ENCODE measurements around the gene PPM1E. TPM values are rescaled to one million over a fixed set of nuclear protein-coding genes. Genes with fewer than 3 reads are reported as not detected.
"Not testable (repeated sequence)": the region's sequence is repeated elsewhere in the genome, so short reads cannot be mapped to it uniquely, and the experiment has no call there.

The PPM1E gene
- total and polyA plus RNA-seq, 5 donors from 2014 or later: not detected

- no peak for ATAC-seq (ENCODE audit: low read depth in 2 of 2)
- H3K4me3 Mint-ChIP-seq: no peak overlapping the region
- H3K36me3 ChIP-seq (ENCODE audit: control insufficient read depth, insufficient read depth, low read length): no peaks in the 10 kb centered on the region
- peak in 1 of 3 donors; percentile 5 for DNase-seq
- H3K4me1 Mint-ChIP-seq: peaks cover 0 to 7% (median 4%) of the 10 kb centered on the region in 4 donors
- H3K27ac Mint-ChIP-seq: no peak overlapping the region
- H3K9me3 ChIP-seq (ENCODE audit: control insufficient read depth in 2 of 2, low read length in 2 of 2): no peaks in the 10 kb centered on the region
- peaks cover 14% of the 10 kb centered on the region for H3K27me3 Mint-ChIP-seq
- H3K9me3 Mint-ChIP-seq: peaks cover 0 to 4% (median 0%) of the 10 kb centered on the region in 7 donors
- no peak overlapping the region for H3K27ac ChIP-seq (ENCODE audit: insufficient read depth, low read length, poor library complexity, severe bottlenecking)
- peaks cover 8% of the 10 kb centered on the region for H3K27me3 ChIP-seq (ENCODE audit: control insufficient read depth, insufficient read depth, low read length)
- H3K4me3 ChIP-seq (ENCODE audit: low read depth, low read length): no peak overlapping the region
- no peaks in the 10 kb centered on the region for H3K4me1 ChIP-seq (ENCODE audit: control insufficient read depth, insufficient read depth, low read length, poor library complexity, severe bottlenecking)
- H3K36me3 Mint-ChIP-seq: no peaks in the 10 kb centered on the region
These were observed 165.1 kb downstream of the PPM1E start for GRCh38 chr17:58920773-58921172.

GRCh38 chr17:58932956-58933355, 177.3 kb downstream of the PPM1E start:
- Histone ChIP-seq H3K27ac (ENCODE audit: insufficient read depth, low read length, poor library complexity, severe bottlenecking) (no peak overlapping the region), H3K36me3 (ENCODE audit: control insufficient read depth, insufficient read depth, low read length) (no peaks in the 10 kb centered on the region), H3K4me1 (ENCODE audit: control insufficient read depth, insufficient read depth, low read length, poor library complexity, severe bottlenecking) (no peaks in the 10 kb centered on the region), H3K9me3 (ENCODE audit: control insufficient read depth in 2 of 2, low read length in 2 of 2) (no peaks in the 10 kb centered on the region), H3K27me3 (ENCODE audit: control insufficient read depth, insufficient read depth, low read length) (peaks cover 2% of the 10 kb centered on the region), H3K4me3 (ENCODE audit: low read depth, low read length) (no peak overlapping the region)
- H3K36me3 Mint-ChIP-seq: no peaks in the 10 kb centered on the region
- no peak for DNase-seq
- no peak for ATAC-seq (ENCODE audit: low read depth in 2 of 2)
- H3K4me1 Mint-ChIP-seq: no peaks in the 10 kb centered on the region
- no peak overlapping the region for H3K4me3 Mint-ChIP-seq
- peaks cover 0 to 2% (median 0%) of the 10 kb centered on the region in 7 donors for H3K9me3 Mint-ChIP-seq
- H3K27ac Mint-ChIP-seq: no peak overlapping the region
- peaks cover 22% of the 10 kb centered on the region for H3K27me3 Mint-ChIP-seq

- ATAC-seq (ENCODE audit: low read depth in 2 of 2) (no peak), DNase-seq (no peak)
- H3K27me3 Mint-ChIP-seq: peaks cover 27% of the 10 kb centered on the region
- no peaks in the 10 kb centered on the region for H3K27me3 ChIP-seq (ENCODE audit: control insufficient read depth, insufficient read depth, low read length)
- H3K4me3 ChIP-seq (ENCODE audit: low read depth, low read length): no peak overlapping the region
- no peaks in the 10 kb centered on the region for H3K4me1 Mint-ChIP-seq
- no peaks in the 10 kb centered on the region for H3K9me3 ChIP-seq (ENCODE audit: control insufficient read depth in 2 of 2, low read length in 2 of 2)
- no peak overlapping the region for H3K27ac Mint-ChIP-seq
- no peaks in the 10 kb centered on the region for H3K36me3 ChIP-seq (ENCODE audit: control insufficient read depth, insufficient read depth, low read length)
- no peaks in the 10 kb centered on the region for H3K36me3 Mint-ChIP-seq
- H3K4me3 Mint-ChIP-seq: no peak overlapping the region
- no peaks in the 10 kb centered on the region for H3K4me1 ChIP-seq (ENCODE audit: control insufficient read depth, insufficient read depth, low read length, poor library complexity, severe bottlenecking)
- H3K27ac ChIP-seq (ENCODE audit: insufficient read depth, low read length, poor library complexity, severe bottlenecking): no peak overlapping the region
- H3K9me3 Mint-ChIP-seq: no peaks in the 10 kb centered on the region
These were observed 180.6 kb downstream of the PPM1E start for GRCh38 chr17:58936295-58936694.

GRCh38 chr17:58944166-58944565, 188.5 kb downstream of the PPM1E start:
- peaks cover 0 to 11% (median 5%) of the 10 kb centered on the region in 7 donors for H3K9me3 Mint-ChIP-seq
- H3K9me3 ChIP-seq (ENCODE audit: control insufficient read depth in 2 of 2, low read length in 2 of 2): peaks cover 0 to 8% of the 10 kb centered on the region in 2 experiments
- H3K36me3 ChIP-seq (ENCODE audit: control insufficient read depth, insufficient read depth, low read length): no peaks in the 10 kb centered on the region
- peaks cover 4% of the 10 kb centered on the region for H3K27me3 ChIP-seq (ENCODE audit: control insufficient read depth, insufficient read depth, low read length)
- no peaks in the 10 kb centered on the region for H3K36me3 Mint-ChIP-seq
- H3K27ac ChIP-seq (ENCODE audit: insufficient read depth, low read length, poor library complexity, severe bottlenecking): no peak overlapping the region
- no peak overlapping the region for H3K27ac Mint-ChIP-seq
- no peaks in the 10 kb centered on the region for H3K4me1 ChIP-seq (ENCODE audit: control insufficient read depth, insufficient read depth, low read length, poor library complexity, severe bottlenecking)
- DNase-seq: no peak
- H3K4me3 Mint-ChIP-seq: no peak overlapping the region
- H3K4me1 Mint-ChIP-seq: no peaks in the 10 kb centered on the region
- peaks cover 22% of the 10 kb centered on the region for H3K27me3 Mint-ChIP-seq
- no peak overlapping the region for H3K4me3 ChIP-seq (ENCODE audit: low read depth, low read length)
- no peak for ATAC-seq (ENCODE audit: low read depth in 2 of 2)

- no peak for DNase-seq
- Histone ChIP-seq H3K36me3 (ENCODE audit: control insufficient read depth, insufficient read depth, low read length) (no peaks in the 10 kb centered on the region), H3K27me3 (ENCODE audit: control insufficient read depth, insufficient read depth, low read length) (peaks cover 6% of the 10 kb centered on the region), H3K9me3 (ENCODE audit: control insufficient read depth in 2 of 2, low read length in 2 of 2) (peaks cover 25 to 27% of the 10 kb centered on the region in 2 experiments), H3K4me3 (ENCODE audit: low read depth, low read length) (no peak overlapping the region), H3K4me1 (ENCODE audit: control insufficient read depth, insufficient read depth, low read length, poor library complexity, severe bottlenecking) (no peaks in the 10 kb centered on the region), H3K27ac (ENCODE audit: insufficient read depth, low read length, poor library complexity, severe bottlenecking) (no peak overlapping the region)
- Mint-ChIP-seq H3K27ac (no peak overlapping the region), H3K4me1 (no peaks in the 10 kb centered on the region), H3K4me3 (no peak overlapping the region), H3K9me3 (peaks cover 0 to 27% (median 12%) of the 10 kb centered on the region in 7 donors), H3K27me3 (peaks cover 21% of the 10 kb centered on the region), H3K36me3 (no peaks in the 10 kb centered on the region)
- ATAC-seq (ENCODE audit: low read depth in 2 of 2): no peak
These were observed 191.8 kb downstream of the PPM1E start for GRCh38 chr17:58947411-58947810.

GRCh38 chr17:58947824-58948223, 192.2 kb downstream of the PPM1E start:
- Mint-ChIP-seq H3K9me3 (peaks cover 0 to 27% (median 14%) of the 10 kb centered on the region in 7 donors), H3K27ac (no peak overlapping the region), H3K27me3 (peaks cover 21% of the 10 kb centered on the region), H3K36me3 (no peaks in the 10 kb centered on the region), H3K4me3 (no peak overlapping the region), H3K4me1 (no peaks in the 10 kb centered on the region)
- no peaks in the 10 kb centered on the region for H3K4me1 ChIP-seq (ENCODE audit: control insufficient read depth, insufficient read depth, low read length, poor library complexity, severe bottlenecking)
- ATAC-seq (ENCODE audit: low read depth in 2 of 2) (no peak), DNase-seq (no peak)
- peaks cover 25 to 27% of the 10 kb centered on the region in 2 experiments for H3K9me3 ChIP-seq (ENCODE audit: control insufficient read depth in 2 of 2, low read length in 2 of 2)
- H3K36me3 ChIP-seq (ENCODE audit: control insufficient read depth, insufficient read depth, low read length): no peaks in the 10 kb centered on the region
- H3K27ac ChIP-seq (ENCODE audit: insufficient read depth, low read length, poor library complexity, severe bottlenecking): no peak overlapping the region
- H3K4me3 ChIP-seq (ENCODE audit: low read depth, low read length): no peak overlapping the region
- peaks cover 6% of the 10 kb centered on the region for H3K27me3 ChIP-seq (ENCODE audit: control insufficient read depth, insufficient read depth, low read length)

GRCh38 chr17:58954358-58954757, 198.7 kb downstream of the PPM1E start:
- not testable (repeated sequence) for DNase-seq; ATAC-seq (ENCODE audit: low read depth in 2 of 2); H3K27ac ChIP-seq (ENCODE audit: insufficient read depth, low read length, poor library complexity, severe bottlenecking); H3K4me3 Mint-ChIP-seq; H3K36me3 ChIP-seq (ENCODE audit: control insufficient read depth, insufficient read depth, low read length); H3K27ac Mint-ChIP-seq; H3K4me3 ChIP-seq (ENCODE audit: low read depth, low read length); H3K4me1 Mint-ChIP-seq; H3K27me3 ChIP-seq (ENCODE audit: control insufficient read depth, insufficient read depth, low read length); H3K4me1 ChIP-seq (ENCODE audit: control insufficient read depth, insufficient read depth, low read length, poor library complexity, severe bottlenecking); H3K36me3 Mint-ChIP-seq
- H3K9me3 Mint-ChIP-seq: peaks cover 0 to 19% (median 10%) of the 10 kb centered on the region in 7 donors
- H3K27me3 Mint-ChIP-seq: peaks cover 13% of the 10 kb centered on the region
- peaks cover 18 to 24% of the 10 kb centered on the region in 2 experiments for H3K9me3 ChIP-seq (ENCODE audit: control insufficient read depth in 2 of 2, low read length in 2 of 2)

GRCh38 chr17:58956997-58957724, 201.5 kb downstream of the PPM1E start:
- H3K9me3 ChIP-seq (ENCODE audit: control insufficient read depth in 2 of 2, low read length in 2 of 2): no peaks in the 10 kb centered on the region
- no peaks in the 10 kb centered on the region for H3K4me1 ChIP-seq (ENCODE audit: control insufficient read depth, insufficient read depth, low read length, poor library complexity, severe bottlenecking)
- peaks cover 0 to 10% (median 0%) of the 10 kb centered on the region in 7 donors for H3K9me3 Mint-ChIP-seq
- H3K36me3 Mint-ChIP-seq: no peaks in the 10 kb centered on the region
- H3K36me3 ChIP-seq (ENCODE audit: control insufficient read depth, insufficient read depth, low read length): no peaks in the 10 kb centered on the region
- ATAC-seq (ENCODE audit: low read depth in 2 of 2) (no peak), DNase-seq (no peak)
- no peak overlapping the region for H3K27ac Mint-ChIP-seq
- no peak overlapping the region for H3K4me3 ChIP-seq (ENCODE audit: low read depth, low read length)
- peaks cover 13% of the 10 kb centered on the region for H3K27me3 Mint-ChIP-seq
- H3K27ac ChIP-seq (ENCODE audit: insufficient read depth, low read length, poor library complexity, severe bottlenecking): no peak overlapping the region
- H3K4me3 Mint-ChIP-seq: no peak overlapping the region
- no peaks in the 10 kb centered on the region for H3K4me1 Mint-ChIP-seq
- no peaks in the 10 kb centered on the region for H3K27me3 ChIP-seq (ENCODE audit: control insufficient read depth, insufficient read depth, low read length)

Data from CD4-positive, CD25-positive, alpha-beta regulatory T cell (primary cell).